ENCODE data around the gene TM9SF4. TPM values are rescaled to one million over a fixed set of nuclear protein-coding genes. Genes with fewer than 3 reads are reported as not detected.

The TM9SF4 gene
- total and polyA plus RNA-seq, 2 experiments from 2014 or later, result 38.6 to 41.3 TPM

DNA sequence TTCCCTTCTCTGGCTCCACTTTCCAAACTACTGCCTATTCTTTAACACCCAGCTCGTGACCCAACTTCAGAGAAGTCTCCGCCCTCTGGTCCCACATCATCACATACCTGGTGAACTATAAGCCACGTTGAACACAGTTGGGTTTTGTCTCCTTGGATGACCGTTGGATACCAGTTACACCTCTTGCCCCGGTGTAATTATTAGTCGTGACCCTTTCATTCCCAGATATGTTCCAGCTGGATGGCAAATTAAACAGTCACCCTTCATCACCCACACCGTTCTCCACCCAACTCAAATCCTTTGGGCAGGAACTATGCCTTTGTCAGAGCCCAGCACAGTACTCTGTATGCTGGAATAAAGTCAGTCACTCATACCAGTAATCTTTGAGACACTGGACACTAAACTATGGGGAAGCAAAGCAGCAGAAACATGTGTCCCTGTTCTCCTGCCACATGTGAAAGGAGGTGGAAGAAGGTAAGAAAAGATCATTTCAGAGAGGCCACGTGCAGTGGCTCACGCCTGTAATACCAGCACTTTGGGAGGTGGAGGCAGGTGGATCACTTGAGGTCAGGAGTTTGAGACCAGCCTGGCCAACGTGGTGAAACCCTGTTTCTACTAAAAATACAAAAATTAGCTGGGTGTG, 75.6 kb downstream of the TM9SF4 start:
- in situ Hi-C loops (cut with MboI), result no loop called here

DNA sequence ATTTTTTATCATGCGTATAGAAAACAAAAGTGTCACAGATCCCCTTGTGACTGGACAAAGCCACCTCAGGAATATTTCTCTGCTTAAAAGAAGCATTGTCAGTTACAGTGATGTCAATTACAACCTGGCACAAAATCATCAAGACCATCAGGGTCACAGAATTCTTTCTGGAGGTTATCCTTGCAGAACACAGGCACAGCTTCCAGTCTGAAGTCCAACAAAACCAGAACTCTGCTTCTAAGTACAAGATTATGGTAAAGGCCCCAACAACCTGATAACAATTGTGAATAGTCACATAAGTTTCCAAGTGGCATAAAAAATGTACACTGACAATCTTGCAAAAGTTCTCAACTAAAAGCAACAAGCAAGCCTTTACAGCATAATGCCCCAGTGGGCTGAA, 77.0 kb downstream of the TM9SF4 start:
- TF ChIP-seq EZH2phosphoT487 (IDR thresholded peaks at IDR 0.05; ENCODE audit: insufficient read depth, low read depth) (no peak), EZH2 (IDR thresholded peaks at IDR 0.05; ENCODE audit: insufficient read depth, poor library complexity, severe bottlenecking) (no peak)
- Histone ChIP-seq H3K4me2 (ENCODE audit: unreplicated experiment) (no peak overlapping the region), H3K9me3 (ENCODE audit: low read depth) (no peaks in the 10 kb centered on the region), H3K9me2 (ENCODE audit: insufficient read depth) (no peaks in the 10 kb centered on the region), H3F3A (ENCODE audit: insufficient read depth) (peaks cover 11% of the 10 kb centered on the region), H3K4me3 (no peak overlapping the region), H3K27ac (no peak overlapping the region), H3K79me2 (ENCODE audit: insufficient read depth) (no peaks in the 10 kb centered on the region), H2AFZ (no peak overlapping the region), H3K4me1 (ENCODE audit: insufficient read depth) (peaks cover 5% of the 10 kb centered on the region), H4K20me1 (ENCODE audit: insufficient read depth) (no peaks in the 10 kb centered on the region), H3K27me3 (replicated peaks; ENCODE audit: insufficient read depth) (no peaks in the 10 kb centered on the region), H3K9ac (no peak overlapping the region), H3K36me3 (ENCODE audit: low read depth) (no peaks in the 10 kb centered on the region)
- in situ Hi-C loops (cut with MboI), result no loop called here
- DNase-seq, result no peak
- WGBS, 2 experiments (ENCODE audit: low coverage in 1 of 2, low lambda C conversion rate in 2 of 2, missing lambda C conversion rate in 2 of 2), result 97 to 100% methylated on average over 1 of the region's 1 CpG

More for the DNA sequence above, 75.6 kb downstream of the TM9SF4 start:
- H2AFZ ChIP-seq, result no peak overlapping the region
- no peaks in the 10 kb centered on the region for H3K79me2 ChIP-seq (ENCODE audit: insufficient read depth)
- no peaks in the 10 kb centered on the region for H3K27me3 ChIP-seq (replicated peaks; ENCODE audit: insufficient read depth)
- no peak overlapping the region for H3K4me2 ChIP-seq (ENCODE audit: unreplicated experiment)
- peaks cover 5% of the 10 kb centered on the region for H3K4me1 ChIP-seq (ENCODE audit: insufficient read depth)
- H3K9me3 ChIP-seq (ENCODE audit: low read depth), result no peaks in the 10 kb centered on the region
- no peaks in the 10 kb centered on the region for H3K9me2 ChIP-seq (ENCODE audit: insufficient read depth)
- 69 to 72% methylated on average over 10 of the region's 10 CpGs for whole genome bisulfite sequencing, 2 experiments (ENCODE audit: low coverage in 1 of 2, low lambda C conversion rate in 2 of 2, missing lambda C conversion rate in 2 of 2)
- no peak overlapping the region for H3K27ac ChIP-seq
- no peak for TF ChIP-seq EZH2 (IDR thresholded peaks at IDR 0.05; ENCODE audit: insufficient read depth, poor library complexity, severe bottlenecking)
- TF ChIP-seq EZH2phosphoT487 (IDR thresholded peaks at IDR 0.05; ENCODE audit: insufficient read depth, low read depth), result no peak
- no peak overlapping the region for H3K9ac ChIP-seq
- no peaks in the 10 kb centered on the region for H4K20me1 ChIP-seq (ENCODE audit: insufficient read depth)
- no peak overlapping the region for H3K4me3 ChIP-seq
- DNase-seq, result no peak
- H3K36me3 ChIP-seq (ENCODE audit: low read depth), result no peaks in the 10 kb centered on the region
- no peaks in the 10 kb centered on the region for H3F3A ChIP-seq (ENCODE audit: insufficient read depth)

DNA sequence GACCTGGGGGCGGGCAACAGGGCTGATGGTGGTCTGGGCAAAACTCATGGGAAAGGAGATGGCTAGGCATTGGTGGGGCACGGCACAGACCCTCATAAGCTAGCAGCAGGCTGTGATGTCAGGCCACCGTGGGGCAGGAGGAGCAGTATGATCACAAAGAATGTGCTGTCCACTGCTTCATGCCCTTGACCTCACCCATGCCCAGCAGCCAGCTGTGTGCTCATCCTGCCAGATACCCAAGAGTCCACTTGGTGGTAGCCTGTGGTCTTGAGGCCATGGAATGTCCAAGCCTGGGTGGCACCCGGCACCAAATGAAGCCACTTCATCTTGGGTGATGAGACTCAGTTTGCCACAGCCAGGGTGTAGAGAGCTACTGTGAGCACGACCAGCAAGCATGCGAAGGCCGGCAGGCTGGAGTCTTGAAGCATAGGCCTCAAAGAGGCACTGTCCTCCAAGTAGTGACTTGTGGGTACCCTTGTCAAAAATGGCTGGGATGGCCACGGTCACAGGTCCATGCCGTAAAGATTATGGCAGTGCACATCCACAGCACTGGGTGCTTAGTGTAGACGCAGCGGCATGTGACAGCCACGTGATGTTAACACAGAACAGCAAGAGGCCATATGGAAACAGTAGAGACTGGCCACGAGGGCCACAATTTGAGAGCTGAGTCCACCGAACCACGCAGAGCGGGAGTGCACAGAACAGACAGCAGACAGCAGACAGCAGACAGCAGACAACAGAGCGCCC, 79.0 kb downstream of the TM9SF4 start:
- H3K79me2 ChIP-seq (ENCODE audit: insufficient read depth), result no peaks in the 10 kb centered on the region
- H3K27me3 ChIP-seq (replicated peaks; ENCODE audit: insufficient read depth), result no peaks in the 10 kb centered on the region
- peaks cover 27% of the 10 kb centered on the region for H3F3A ChIP-seq (ENCODE audit: insufficient read depth)
- no peaks in the 10 kb centered on the region for H4K20me1 ChIP-seq (ENCODE audit: insufficient read depth)
- no peak overlapping the region; the same call in 1 of the 2 replicates for H3K9ac ChIP-seq
- no peaks in the 10 kb centered on the region for H3K9me3 ChIP-seq (ENCODE audit: low read depth)
- H3K4me2 ChIP-seq (ENCODE audit: unreplicated experiment), result no peak overlapping the region
- H3K36me3 ChIP-seq (ENCODE audit: low read depth), result no peaks in the 10 kb centered on the region
- DNase-seq, result no peak
- no peak for TF ChIP-seq EZH2phosphoT487 (IDR thresholded peaks at IDR 0.05; ENCODE audit: insufficient read depth, low read depth)
- WGBS, 2 experiments (ENCODE audit: low coverage in 1 of 2, low lambda C conversion rate in 2 of 2, missing lambda C conversion rate in 2 of 2), result 96 to 98% methylated on average over 17 of the region's 17 CpGs
- H2AFZ ChIP-seq, result no peak overlapping the region
- H3K4me1 ChIP-seq (ENCODE audit: insufficient read depth), result peaks cover 5% of the 10 kb centered on the region
- no peak overlapping the region for H3K4me3 ChIP-seq
- H3K9me2 ChIP-seq (ENCODE audit: insufficient read depth), result no peaks in the 10 kb centered on the region
- in situ Hi-C loops (cut with MboI), result no loop called here
- H3K27ac ChIP-seq, result no peak overlapping the region

DNA sequence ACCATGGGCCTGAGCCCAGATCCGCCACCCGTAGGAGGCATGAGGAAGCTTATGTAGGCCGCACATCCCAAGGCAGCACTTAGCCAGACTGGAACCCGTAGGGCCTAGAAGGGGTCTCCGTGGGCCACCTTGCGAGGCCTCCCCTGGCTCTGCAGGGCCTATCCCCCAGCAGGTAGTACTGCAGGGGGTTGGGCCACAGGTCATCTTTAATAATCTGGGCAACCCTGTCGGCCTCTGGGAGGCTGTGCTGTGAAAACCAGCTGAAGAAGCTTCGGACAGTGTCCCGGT, 79.6 kb downstream of the TM9SF4 start:
- H3K27ac ChIP-seq, result no peak overlapping the region
- H3K79me2 ChIP-seq (ENCODE audit: insufficient read depth), result no peaks in the 10 kb centered on the region
- in situ Hi-C loops (cut with MboI), result no loop called here
- no peak for TF ChIP-seq EZH2 (IDR thresholded peaks at IDR 0.05; ENCODE audit: insufficient read depth, poor library complexity, severe bottlenecking)
- no peak for TF ChIP-seq EZH2phosphoT487 (IDR thresholded peaks at IDR 0.05; ENCODE audit: insufficient read depth, low read depth)
- peak overlapping the region; percentile 88 for H2AFZ ChIP-seq
- no peak for DNase-seq
- WGBS, 2 experiments (ENCODE audit: low coverage in 1 of 2, low lambda C conversion rate in 2 of 2, missing lambda C conversion rate in 2 of 2), result 91 to 95% methylated on average over 9 of the region's 9 CpGs
- H3K9me2 ChIP-seq (ENCODE audit: insufficient read depth), result no peaks in the 10 kb centered on the region
- peaks cover 5% of the 10 kb centered on the region for H3K4me1 ChIP-seq (ENCODE audit: insufficient read depth)
- H3F3A ChIP-seq (ENCODE audit: insufficient read depth), result peaks cover 27% of the 10 kb centered on the region
- peak overlapping the region; percentile 77 for H3K4me3 ChIP-seq
- peak overlapping the region; percentile 80 for H3K4me2 ChIP-seq (ENCODE audit: unreplicated experiment)
- no peaks in the 10 kb centered on the region for H3K27me3 ChIP-seq (replicated peaks; ENCODE audit: insufficient read depth)
- no peaks in the 10 kb centered on the region for H4K20me1 ChIP-seq (ENCODE audit: insufficient read depth)
- H3K36me3 ChIP-seq (ENCODE audit: low read depth), result no peaks in the 10 kb centered on the region
- peak overlapping the region; percentile 87 for H3K9ac ChIP-seq
- H3K9me3 ChIP-seq (ENCODE audit: low read depth), result no peaks in the 10 kb centered on the region
